Endometrium (tissue), 2 donors: ENCODE results near the gene ZFP92.

Source experiments
- FAIRE-seq: peaks from 2 replicates; lab custom pipeline; 2012; peaks lifted over from hg19 to GRCh38; lab: Jason Lieb, UNC
- donor health status: control.
- donor health status: control.

The ZFP92 gene

DNA sequence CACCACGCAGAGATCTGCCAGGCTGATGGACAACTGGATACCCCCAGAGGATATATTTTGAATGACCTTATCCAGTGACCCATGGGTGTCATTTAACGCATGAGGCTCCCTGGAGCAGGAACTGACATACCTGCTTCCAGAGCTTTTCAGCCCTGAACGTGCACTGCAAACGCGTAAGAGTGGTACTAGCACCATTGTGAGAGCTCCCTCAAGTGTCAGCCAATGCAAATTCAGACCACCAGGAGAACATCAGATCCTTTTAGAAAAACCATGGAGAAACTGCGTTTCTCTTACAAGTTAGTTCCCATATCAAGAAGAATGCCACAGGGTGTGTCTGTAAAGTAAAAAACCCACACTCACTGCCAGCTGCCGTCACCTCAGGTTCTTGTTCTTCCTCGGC, 27.3 kb downstream of the ZFP92 start:
- no peak for FAIRE-seq

- no peak for FAIRE-seq
These were observed 28.7 kb downstream of the ZFP92 start for GRCh38 chrX:153439977-153440376.

DNA sequence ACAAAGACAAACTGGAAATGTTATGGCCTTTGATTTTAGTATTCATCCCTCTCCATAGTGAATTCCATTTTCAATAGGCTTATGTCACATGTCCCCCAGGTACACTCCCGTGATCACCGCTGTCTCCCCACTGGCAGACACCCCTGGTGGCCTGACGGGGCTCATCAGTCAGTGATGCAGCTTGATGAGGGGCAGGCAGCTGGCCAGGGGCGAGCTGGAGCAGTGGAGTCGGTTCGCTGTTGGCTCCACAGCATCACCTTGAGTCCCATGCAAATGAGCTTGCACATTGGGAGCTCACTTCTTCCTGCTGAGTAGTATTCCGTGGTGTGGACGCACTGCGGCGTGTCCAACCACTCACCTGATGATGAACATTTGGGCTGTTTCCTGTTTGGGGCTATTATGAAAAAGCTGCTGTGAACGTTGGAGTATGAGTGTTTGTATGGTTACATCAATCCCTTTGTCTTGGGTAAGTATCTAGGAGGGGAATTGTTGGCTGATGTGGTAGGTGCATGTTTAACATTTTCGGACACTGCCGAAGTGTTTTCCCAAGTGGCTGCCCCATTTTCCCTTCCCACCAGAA, 29.4 kb downstream of the ZFP92 start:
- no peak for FAIRE-seq

DNA sequence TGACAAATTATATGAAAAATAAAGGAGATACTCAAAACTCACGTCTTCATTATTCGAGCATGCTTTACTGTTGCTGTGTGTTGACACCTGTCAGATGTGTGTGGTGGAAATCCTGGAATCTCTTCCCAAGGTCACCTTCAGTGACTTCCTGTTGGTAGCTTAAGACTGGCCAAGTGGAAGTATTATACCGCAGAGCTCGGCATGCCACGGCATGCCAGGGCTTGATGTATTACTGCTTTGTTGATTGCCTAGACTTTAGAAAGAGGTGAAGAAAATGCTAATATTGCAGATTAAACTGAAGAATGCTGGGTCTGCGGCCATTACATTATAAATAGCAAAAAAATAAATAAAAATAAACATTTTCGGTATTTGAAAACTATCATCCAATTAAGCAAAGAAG, 30.0 kb downstream of the ZFP92 start:
- no peak for FAIRE-seq

GRCh38 chrX:153441981-153442380, 30.7 kb downstream of the ZFP92 start:
- FAIRE-seq = no peak

- no peak for FAIRE-seq
These were observed 31.2 kb downstream of the ZFP92 start for GRCh38 chrX:153442463-153442862.

GRCh38 chrX:153443476-153444332, 32.4 kb downstream of the ZFP92 start:
- FAIRE-seq = no peak

GRCh38 chrX:153444333-153445011, 33.2 kb downstream of the ZFP92 start:
- no peak for FAIRE-seq

DNA sequence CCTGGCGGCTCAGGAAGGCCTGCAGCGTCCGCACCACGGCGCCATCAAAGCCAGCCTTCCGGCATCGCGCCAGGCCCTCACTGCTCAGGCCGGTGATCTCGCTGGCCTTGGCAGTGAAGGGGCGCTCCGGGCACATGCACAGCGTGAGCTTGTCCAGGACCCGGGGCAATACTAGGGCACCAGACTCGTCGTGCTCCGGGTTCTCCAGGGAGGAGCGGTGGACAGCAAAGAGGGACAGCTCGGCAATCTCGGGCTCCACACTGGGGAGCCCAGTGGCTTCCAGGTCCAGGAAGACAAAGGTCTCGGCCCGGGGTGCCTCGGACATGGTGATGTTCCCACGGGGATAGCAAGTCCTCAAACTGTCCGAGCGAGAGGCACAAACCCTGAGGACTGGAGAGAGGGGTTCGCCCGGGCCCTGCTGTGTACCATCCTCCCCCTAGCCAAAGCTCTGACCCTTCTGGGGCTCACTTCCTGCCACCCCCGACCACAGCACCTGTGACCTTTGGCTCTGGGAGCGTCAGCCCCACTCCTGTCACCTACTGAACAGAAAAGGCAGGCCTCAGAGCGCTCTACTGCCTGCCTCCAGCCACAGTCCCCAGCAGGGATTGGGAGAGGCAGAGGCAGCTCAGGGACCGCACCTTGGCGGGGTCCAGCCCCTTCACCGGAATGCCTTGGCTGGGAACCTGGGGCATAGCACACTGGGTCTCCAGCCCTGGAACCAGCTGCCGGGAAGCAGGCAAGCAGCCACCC, 34.0 kb downstream of the ZFP92 start:
- no peak for FAIRE-seq

DNA sequence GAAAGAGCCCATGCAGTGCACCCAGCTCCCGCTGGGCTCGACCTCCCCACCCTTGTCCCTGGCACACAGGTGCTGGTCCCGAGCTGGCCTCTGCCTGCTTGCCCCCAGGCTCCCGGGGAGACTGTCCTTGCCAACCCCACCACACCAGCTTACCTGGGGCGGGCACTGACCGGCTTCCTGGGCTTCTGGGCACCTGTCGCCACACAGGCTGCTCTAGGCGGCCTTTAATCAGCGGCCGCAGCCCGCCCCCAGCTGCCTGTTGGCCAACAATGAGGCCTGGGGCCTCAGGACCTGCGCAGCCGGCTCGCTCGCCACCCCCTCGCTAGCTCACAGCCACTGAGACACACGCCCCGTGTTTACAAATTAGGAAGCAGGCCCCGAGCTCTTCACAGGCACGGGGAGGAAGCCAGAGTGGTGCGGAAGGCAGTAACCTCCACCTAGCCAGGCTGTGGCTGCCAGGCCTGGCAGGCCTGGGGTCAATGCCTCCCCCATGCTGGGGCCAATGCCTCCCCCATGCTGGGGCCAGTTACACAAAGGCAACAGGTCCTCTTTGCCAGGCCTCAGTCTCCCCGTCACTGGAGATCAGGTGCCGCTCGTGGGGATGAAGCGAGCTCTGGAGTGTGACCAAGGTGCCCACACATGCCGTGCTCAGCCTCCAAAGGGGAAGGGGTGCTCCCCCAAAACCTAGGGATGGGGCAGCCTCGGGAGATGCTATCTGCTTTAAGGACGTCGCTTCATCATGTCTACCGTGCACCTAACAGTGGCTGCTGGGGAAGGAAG, 34.8 kb downstream of the ZFP92 start, which contains the start of gene TREX2:
TSS of gene TREX2 (minus strand) at position 201 of the 780 bp plus-strand sequence. CDS start 626 bp downstream, outside the sequence.
- no peak for FAIRE-seq

DNA sequence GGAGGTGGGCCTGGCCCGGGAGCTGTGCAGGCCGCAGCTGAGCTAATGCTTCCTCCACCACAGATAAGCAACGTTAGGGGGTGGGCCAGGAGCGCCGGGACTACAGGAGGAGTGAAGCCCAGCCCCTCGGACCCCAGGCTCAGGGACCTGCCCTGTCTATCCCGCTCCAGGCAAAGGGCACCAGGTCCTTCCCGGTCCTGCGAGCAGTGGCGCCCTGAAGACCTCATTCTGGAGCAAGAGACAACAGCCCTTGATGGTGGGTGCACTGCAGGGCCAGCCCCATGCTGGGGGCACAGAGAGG, 35.3 kb downstream of the ZFP92 start:
- no peak for FAIRE-seq

DNA sequence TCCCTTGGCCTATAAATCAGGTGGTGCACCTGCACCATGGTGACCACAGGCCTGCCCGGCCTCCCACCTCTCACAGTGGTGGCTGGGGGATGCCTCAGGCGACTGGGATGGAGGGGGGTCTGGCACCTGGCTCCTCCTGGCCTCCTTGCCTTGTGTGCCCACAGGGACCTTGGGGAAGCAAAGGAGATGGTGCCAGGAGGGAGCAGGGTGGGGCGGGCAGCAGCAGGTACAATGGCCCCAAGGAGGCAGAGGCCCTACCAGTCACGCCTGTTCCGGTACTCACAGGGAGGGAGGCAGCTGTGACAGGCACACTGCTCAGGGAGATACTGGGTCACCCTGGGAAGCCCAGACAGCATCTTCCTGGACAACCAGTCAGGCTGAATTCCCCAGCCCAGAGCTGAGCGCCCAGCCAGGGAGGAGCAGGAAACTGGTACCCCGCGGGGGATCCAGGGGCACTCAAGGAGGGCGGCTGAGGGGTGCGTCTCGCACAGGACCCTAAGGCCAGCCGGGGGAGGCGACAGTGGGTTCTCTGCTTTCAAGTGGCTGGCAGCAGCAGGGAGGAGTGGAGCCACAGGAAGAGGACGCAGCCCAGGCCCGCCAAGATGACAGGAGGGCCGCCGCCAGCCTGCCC, 35.8 kb downstream of the ZFP92 start:
- no peak for FAIRE-seq

DNA sequence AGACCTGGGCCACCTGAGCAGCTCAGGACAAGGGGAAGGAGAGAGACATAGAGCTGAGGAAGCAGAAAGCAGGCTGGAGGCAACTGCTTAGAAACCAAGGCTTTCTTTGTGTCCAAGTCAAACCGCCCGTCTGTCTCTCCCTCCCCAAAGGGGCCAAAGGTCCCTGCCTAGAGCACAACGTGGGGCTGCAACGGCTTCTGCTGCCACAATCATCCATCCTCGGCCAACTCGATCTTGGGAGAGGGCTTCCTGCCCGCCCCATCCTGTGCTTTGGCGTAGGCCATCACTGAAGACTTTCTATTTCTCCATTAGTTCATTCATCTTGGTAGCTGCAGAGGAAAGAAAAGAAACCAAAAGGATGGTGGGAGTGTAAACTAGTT, 36.3 kb downstream of the ZFP92 start:
- FAIRE-seq = no peak

DNA sequence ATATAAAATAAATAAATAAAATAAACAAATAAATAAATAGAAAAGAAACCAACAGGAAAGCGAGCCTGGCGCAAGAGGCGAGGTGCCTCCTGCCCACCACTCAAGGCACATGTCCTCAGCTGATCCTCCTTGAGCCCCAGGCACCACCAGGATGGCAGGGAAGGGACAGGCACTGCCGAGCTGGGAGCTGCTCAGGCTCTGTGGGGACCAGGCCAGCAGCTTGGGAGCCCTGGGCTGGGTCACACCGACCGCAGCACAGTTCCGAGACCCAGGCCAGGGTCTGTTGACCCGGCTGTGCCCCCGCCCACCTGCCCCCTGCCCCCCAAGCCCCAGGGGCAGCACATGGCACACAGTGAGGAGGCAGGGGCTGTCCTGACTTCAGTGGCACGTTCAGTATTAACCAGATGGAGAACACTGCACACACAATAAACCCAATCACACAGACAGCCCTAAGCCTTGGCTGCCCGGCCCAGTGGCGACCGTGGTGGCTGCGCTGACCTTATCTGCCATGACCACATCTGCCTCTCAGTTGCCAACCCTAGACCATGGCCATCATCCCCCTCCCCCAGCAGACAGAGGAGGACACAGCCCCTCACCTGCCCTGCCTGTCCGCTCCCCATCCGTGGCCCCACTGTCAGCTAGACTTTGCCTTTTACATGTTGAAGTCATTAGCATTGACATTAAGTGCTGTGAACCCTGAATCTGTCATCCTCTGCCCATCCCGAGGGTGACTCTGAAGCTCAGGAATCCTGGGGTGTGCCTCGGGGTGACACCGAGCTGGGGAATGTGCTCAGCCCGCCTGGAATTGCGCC, 37.5 kb downstream of the ZFP92 start:
- FAIRE-seq = no peak

DNA sequence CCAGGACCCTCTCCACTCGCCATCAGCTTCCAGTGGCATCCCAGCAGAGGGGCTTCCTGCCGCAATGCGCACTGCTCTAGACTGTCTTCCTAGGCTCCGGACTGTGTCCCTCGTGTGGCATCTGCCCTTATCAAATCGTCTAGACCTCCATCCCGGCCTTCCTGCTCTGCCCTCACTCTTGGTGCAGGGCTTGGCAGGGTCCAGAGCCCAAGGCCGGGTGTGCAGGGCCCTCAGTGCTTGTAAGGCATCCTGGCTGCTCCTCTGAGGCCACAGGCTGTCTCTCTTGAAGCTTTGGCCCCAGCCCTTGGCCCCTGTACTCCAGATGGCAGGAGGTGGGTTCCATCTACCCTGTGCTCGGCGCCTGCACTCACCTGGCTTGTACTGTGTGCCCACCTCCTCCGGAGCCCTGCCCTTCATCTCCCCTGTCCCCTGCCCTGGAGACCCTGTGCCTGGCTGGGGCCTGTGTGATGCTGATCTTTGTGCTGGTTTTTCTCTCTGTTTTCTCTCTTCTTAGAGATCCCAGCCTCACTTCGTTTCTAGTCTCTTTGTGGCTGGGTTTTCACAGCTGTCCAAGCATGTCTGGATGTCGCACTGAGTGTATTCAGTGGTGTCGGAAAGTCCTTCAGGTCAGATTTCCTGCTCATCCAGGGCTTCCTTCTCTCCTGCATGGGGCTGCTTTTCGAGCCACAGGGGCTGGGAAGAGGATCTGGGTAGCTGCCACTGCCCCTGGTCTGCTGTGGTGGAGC, 38.3 kb downstream of the ZFP92 start:
- FAIRE-seq = no peak

DNA sequence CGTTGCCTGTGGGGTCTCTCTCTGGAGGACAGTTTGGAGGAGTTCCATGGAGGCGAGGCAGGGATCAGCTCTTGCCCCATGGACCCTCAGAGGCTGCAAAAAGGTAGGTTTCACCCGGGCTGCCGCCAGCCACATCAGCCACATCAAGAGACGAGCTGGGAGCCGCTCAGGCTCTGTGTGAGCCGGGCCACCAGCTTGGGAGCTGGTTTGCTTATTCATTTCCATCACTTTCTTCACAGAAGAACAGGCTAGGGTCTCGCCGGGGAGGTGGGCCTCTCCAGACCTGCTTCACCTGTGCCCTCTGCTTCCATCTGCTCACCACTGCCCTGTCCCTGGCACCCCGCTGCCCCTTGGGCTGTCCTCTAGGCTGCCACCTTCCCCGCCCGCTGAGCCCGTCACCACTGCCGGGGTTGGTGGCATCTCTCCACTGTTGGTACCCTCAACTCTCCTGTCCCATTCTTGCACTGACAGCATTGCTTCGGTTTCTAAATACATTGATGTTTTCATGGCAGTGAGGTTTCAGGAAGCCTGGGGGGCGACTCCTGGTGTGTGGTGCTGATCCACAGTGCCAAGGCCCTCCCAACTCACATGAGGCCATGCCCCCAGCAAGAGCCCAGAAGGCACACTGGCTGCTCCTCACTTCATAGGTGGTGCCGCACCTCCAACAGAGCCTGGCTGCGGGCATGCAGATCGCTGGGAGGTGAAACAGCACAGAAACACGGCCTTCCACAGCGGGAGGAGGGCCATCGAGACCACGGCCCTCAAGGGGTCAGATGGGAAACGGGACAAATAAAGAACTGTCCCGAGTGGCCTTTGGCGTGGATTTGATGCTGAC, 39.1 kb downstream of the ZFP92 start:
- FAIRE-seq = no peak

GRCh38 chrX:153450949-153451277, 39.6 kb downstream of the ZFP92 start:
- no peak for FAIRE-seq

GRCh38 chrX:153454901-153455550, 43.8 kb downstream of the ZFP92 start:
- no peak for FAIRE-seq
